H1 (cell line): Measurements from ENCODE around the gene SMIM7. TPM values are rescaled to one million over a fixed set of nuclear protein-coding genes. Genes with fewer than 3 reads are reported as not detected.

Experiments
- ASH2L ChIP-seq: fragments of 200-600, 300-600 bp; sonication (generic); IDR thresholded peaks from one replicate; pipeline ENCODE4 v1.7.1; 2017; ENCODE audit warnings: low read length
- CBX8 ChIP-seq: fragments of 300-800, 300-1000 bp; sonication (generic); IDR thresholded peaks from 2 replicates; pipeline ENCODE4 v1.7.1; 2016; ENCODE audit warnings: low read depth, low read length, borderline replicate concordance
- CHD1 ChIP-seq: IDR thresholded peaks from 2 replicates; pipeline ENCODE4 v1.6.1; 2012; ENCODE audit warnings: low read depth, low read length, improper control_type of control experiment
- CREB1 ChIP-seq: IDR thresholded peaks from 2 replicates; pipeline ENCODE4 v1.6.1; 2012; ENCODE audit warnings: inconsistent platforms
- CTBP2 ChIP-seq: IDR thresholded peaks from 2 replicates; pipeline ENCODE4 v1.7.0; 2011; ENCODE audit warnings: borderline replicate concordance, mild to moderate bottlenecking, moderate library complexity, mixed read lengths, low read length; ENCODE audit not compliant: insufficient read depth, insufficient read length
- E2F6 ChIP-seq: IDR thresholded peaks from 2 replicates; pipeline ENCODE4 v1.6.1; 2012; ENCODE audit warnings: inconsistent platforms
- EGR1 ChIP-seq: IDR thresholded peaks from 2 replicates; pipeline ENCODE4 v1.6.1; 2011; ENCODE audit warnings: low read depth, low read length, borderline replicate concordance
- GTF2F1 ChIP-seq: IDR thresholded peaks from 2 replicates; pipeline ENCODE4 v1.6.1; 2012; ENCODE audit warnings: low read depth, low read length, improper control_type of control experiment, borderline replicate concordance
- HDAC2 ChIP-seq, 2 experiments: fragments of 300-600 bp in 1 of 2; sonication (generic) in 1 of 2; IDR thresholded peaks; 2 replicates each; pipeline ENCODE4 v1.6.1; 2011 to 2012; ENCODE audit warnings: low read depth in 2 of 2, low read length in 2 of 2, mild to moderate bottlenecking in 2 of 2, moderate library complexity in 2 of 2, borderline replicate concordance in 1 of 2, inconsistent platforms in 1 of 2
- HDAC6 ChIP-seq: IDR thresholded peaks from one replicate; pipeline ENCODE4 v1.7.1; 2012; ENCODE audit warnings: low read depth, mild to moderate bottlenecking, inconsistent platforms, low read length, moderate library complexity
- NANOG ChIP-seq: IDR thresholded peaks from 2 replicates; pipeline ENCODE4 v1.6.1; 2011; ENCODE audit warnings: low read length, low read depth, mild to moderate bottlenecking, inconsistent platforms; ENCODE audit not compliant: insufficient read depth, poor library complexity, severe bottlenecking
- POLR2AphosphoS5 ChIP-seq: IDR thresholded peaks from 2 replicates; pipeline ENCODE4 v1.6.1; 2011; ENCODE audit warnings: low read depth, low read length
- RAD21 ChIP-seq, 2 experiments: IDR thresholded peaks in 1 of 2; conservative IDR thresholded peaks in 1 of 2; 2 replicates each; pipeline ENCODE4 v1.6.1; 2011; ENCODE audit warnings: low read depth in 2 of 2, low read length in 2 of 2, improper control_type of control experiment in 1 of 2, inconsistent platforms in 1 of 2, mild to moderate bottlenecking in 1 of 2, moderate library complexity in 1 of 2
- RBBP5 ChIP-seq: IDR thresholded peaks from 2 replicates; pipeline ENCODE4 v1.7.1; 2012; ENCODE audit warnings: low read depth, mild to moderate bottlenecking, inconsistent platforms, low read length, moderate library complexity, borderline replicate concordance
- SAP30 ChIP-seq: fragments of 300-600 bp; sonication (generic); IDR thresholded peaks from 2 replicates; pipeline ENCODE4 v1.7.1; 2012; ENCODE audit warnings: low read length, moderate library complexity, mild to moderate bottlenecking, inconsistent platforms; ENCODE audit not compliant: insufficient read depth, insufficient replicate concordance
- SIN3A ChIP-seq, 2 experiments: IDR thresholded peaks in 1 of 2; conservative IDR thresholded peaks in 1 of 2; 2 replicates each; pipeline ENCODE4 v1.6.1; 2011 to 2012; ENCODE audit warnings: low read length in 2 of 2, improper control_type of control experiment in 1 of 2, low read depth in 1 of 2, mild to moderate bottlenecking in 1 of 2
- SP1 ChIP-seq: IDR thresholded peaks from 2 replicates; pipeline ENCODE4 v1.6.1; 2011; ENCODE audit warnings: low read depth, low read length
- SUZ12 ChIP-seq: fragments of 200-600 bp; sonication (generic); IDR thresholded peaks from 2 replicates; pipeline ENCODE4 v1.6.1; 2012; ENCODE audit warnings: mild to moderate bottlenecking, inconsistent platforms, low read length, moderate library complexity, mixed read lengths
- TEAD4 ChIP-seq: IDR thresholded peaks from 2 replicates; pipeline ENCODE4 v1.6.1; 2012; ENCODE audit warnings: low read depth, low read length, inconsistent platforms, mixed read lengths
- polyA plus RNA-seq, 7 experiments: library from polyadenylated mRNA; depleted of rRNA in 3 of 7; stranded (reverse) in 5 of 7; unstranded in 2 of 7; fragments of >200 nt in 5 of 7; fragments of 200-250 nt in 2 of 7; gene quantifications; 1 replicate in 5 of 7; 2 replicates in 1 of 7; 4 replicates in 1 of 7; pipeline versions ENCODE4 v1.2.1 to v1.2.3, GENCODE V29; 2011 to 2013; ENCODE audit warnings: missing spikeins in 2 of 7, mixed read lengths in 2 of 7
- total RNA-seq: library from RNA; stranded (reverse); fragmentation: NEBNext Ultra II Directional; extraction: Animal tissue kit (Norgen Biotek cat#: 25700); gene quantifications from 2 replicates; pipeline ENCODE4 v1.2.1, GENCODE V29; 2021
- TF ChIP-seq, protein P1 (sequence below): IDR thresholded peaks from 2 replicates; pipeline ENCODE4 v1.6.1; 2011; ENCODE audit warnings: low read length, improper control_type of control experiment

Gene SMIM7
- total and polyA plus RNA-seq, 2 of the 8 experiments (the other 6 are each of a cell fraction or from before 2014, with no cell fraction given) = 55.5 to 67.5 TPM

DNA sequence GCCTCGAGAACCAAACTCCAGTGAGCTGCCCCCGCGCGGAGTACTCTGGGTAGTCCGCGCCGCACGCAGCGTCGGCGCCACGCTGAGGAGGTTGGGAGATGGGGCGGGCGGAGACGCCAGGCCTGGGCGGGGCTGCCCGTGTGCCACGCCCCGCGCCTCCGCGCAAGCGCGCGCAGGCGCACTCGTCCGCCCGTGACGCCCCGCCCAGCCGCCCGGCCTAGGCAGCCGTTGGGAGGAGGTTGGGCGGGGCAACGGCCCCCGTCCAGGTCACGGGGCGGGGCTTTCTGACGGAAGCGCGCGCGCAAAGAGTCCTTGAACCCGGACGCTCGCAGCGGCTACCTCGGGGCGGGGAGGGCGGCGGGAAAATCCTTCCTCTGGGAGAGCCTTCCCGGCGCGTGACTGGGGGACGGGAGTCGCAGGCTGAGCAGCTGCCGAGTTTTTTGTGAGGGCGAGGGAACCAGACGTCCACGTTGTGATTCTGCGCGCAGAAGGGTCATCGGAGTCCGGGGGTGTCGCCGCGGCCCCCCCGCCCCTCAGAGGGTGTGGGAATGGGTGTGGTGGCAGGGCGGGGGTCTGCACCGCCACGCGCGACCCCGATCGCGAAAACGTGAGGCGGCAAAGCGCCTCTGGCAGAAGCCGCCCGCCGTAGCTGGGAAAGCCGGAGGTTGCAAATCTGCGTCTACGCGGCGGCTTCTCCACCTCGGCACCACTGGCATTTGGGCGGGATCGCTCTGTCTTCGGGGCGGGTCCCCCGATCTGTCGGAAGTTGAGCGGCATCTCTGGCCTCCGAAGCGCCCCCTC, 31.6 kb downstream of the SMIM7 start, which contains the start of gene MED26 (continued):
- TF ChIP-seq HDAC2 (IDR thresholded peaks at IDR 0.05; ENCODE audit: borderline replicate concordance in 1 of 2, low read depth in 2 of 2, low read length in 2 of 2) (peak in 1 of 2 experiments; percentile 75; a peak in 1 of 4 replicates), SP1 (peak; percentile 63; the same call in 1 of the 2 replicates), ASH2L (peak; percentile 59), TEAD4 (no peak), SUZ12 (no peak), NANOG (no peak), CREB1 (peak; percentile 66), CTBP2 (no peak), RAD21 (IDR thresholded peaks at IDR 0.05 in 1 of 2, conservative IDR thresholded peaks at IDR 0.05 in 1 of 2; ENCODE audit: low read depth in 2 of 2, low read length in 2 of 2) (0 out of 4 replicates have a peak, but pooled peaks of 1 of the 2 experiments have one; percentile 10), SAP30 (no peak), GTF2F1 (no peak; the same call in 1 of the 2 replicates), RBBP5 (no peak; the same call in 1 of the 2 replicates), E2F6 (no peak; the same call in 1 of the 2 replicates), CHD1 (no peak), CBX8 (no peak), SIN3A (conservative IDR thresholded peaks at IDR 0.05 in 1 of 2, IDR thresholded peaks at IDR 0.05 in 1 of 2; ENCODE audit: low read depth in 1 of 2, low read length in 2 of 2) (peak in 1 of 2 experiments; percentile 61; a peak in 2 of 4 replicates), EGR1 (no peak), POLR2AphosphoS5 (peak; percentile 62), HDAC6 (no peak)
- TF ChIP-seq, protein P1, sequence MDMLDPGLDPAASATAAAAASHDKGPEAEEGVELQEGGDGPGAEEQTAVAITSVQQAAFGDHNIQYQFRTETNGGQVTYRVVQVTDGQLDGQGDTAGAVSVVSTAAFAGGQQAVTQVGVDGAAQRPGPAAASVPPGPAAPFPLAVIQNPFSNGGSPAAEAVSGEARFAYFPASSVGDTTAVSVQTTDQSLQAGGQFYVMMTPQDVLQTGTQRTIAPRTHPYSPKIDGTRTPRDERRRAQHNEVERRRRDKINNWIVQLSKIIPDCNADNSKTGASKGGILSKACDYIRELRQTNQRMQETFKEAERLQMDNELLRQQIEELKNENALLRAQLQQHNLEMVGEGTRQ = peak; percentile 37; the same call in 1 of the 2 replicates
